ENCODE measurements around the gene GRM1. TPM values are rescaled to one million over a fixed set of nuclear protein-coding genes. Genes with fewer than 3 reads are reported as not detected.

Gene GRM1
- total and polyA plus RNA-seq, 4 donors: 0.02 to 0.12 (median 0.06) TPM

DNA sequence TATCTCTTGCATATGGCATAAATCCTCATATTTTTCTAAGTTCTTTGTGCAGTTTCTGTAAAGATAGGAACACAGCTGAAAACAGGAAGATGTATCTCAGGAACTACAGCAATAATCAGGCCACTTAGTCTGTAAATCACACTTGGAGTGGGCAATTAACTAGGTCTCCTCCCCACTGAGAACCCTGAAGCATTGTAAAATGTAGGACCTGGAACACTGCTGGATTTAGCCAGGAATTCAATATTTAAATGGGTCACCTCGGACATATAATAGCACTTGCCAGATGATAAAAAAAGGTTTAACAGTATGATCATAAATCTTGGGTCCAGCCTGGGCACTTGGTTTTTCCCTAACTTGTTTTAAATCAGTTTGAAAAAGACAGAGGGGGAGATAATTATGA lies 155.0 kb downstream of the GRM1 start:
- Histone ChIP-seq H3K9me3 (ENCODE audit: control insufficient read depth in 4 of 4, insufficient read depth in 3 of 4, low read length in 3 of 4) (no peaks in the 10 kb centered on the region), H3K36me3 (ENCODE audit: control insufficient read depth in 4 of 4, insufficient read depth in 4 of 4, low read length in 4 of 4) (no peaks in the 10 kb centered on the region), H3K9ac (ENCODE audit: insufficient read depth in 1 of 2, low read length in 2 of 2) (no peak overlapping the region), H3K4me1 (ENCODE audit: control insufficient read depth in 5 of 5, insufficient read depth in 5 of 5, low read length in 5 of 5) (no peaks in the 10 kb centered on the region), H3K4me3 (no peak overlapping the region), H3K27ac (ENCODE audit: low read depth in 1 of 2, low read length in 1 of 2) (no peak overlapping the region), H3K27me3 (ENCODE audit: control insufficient read depth in 3 of 3, insufficient read depth in 3 of 3, low read length in 2 of 3) (no peaks in the 10 kb centered on the region)
- ATAC-seq (ENCODE audit: insufficient read depth, low FRiP score): no peak
- 56 to 84% methylated on average over 1 of the region's 1 CpG for WGBS, 2 donors
- no peak for DNase-seq
- TF ChIP-seq, protein P1, sequence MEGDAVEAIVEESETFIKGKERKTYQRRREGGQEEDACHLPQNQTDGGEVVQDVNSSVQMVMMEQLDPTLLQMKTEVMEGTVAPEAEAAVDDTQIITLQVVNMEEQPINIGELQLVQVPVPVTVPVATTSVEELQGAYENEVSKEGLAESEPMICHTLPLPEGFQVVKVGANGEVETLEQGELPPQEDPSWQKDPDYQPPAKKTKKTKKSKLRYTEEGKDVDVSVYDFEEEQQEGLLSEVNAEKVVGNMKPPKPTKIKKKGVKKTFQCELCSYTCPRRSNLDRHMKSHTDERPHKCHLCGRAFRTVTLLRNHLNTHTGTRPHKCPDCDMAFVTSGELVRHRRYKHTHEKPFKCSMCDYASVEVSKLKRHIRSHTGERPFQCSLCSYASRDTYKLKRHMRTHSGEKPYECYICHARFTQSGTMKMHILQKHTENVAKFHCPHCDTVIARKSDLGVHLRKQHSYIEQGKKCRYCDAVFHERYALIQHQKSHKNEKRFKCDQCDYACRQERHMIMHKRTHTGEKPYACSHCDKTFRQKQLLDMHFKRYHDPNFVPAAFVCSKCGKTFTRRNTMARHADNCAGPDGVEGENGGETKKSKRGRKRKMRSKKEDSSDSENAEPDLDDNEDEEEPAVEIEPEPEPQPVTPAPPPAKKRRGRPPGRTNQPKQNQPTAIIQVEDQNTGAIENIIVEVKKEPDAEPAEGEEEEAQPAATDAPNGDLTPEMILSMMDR (IDR thresholded peaks at IDR 0.05; ENCODE audit: control extremely low read depth, extremely low read depth): no peak

DNA sequence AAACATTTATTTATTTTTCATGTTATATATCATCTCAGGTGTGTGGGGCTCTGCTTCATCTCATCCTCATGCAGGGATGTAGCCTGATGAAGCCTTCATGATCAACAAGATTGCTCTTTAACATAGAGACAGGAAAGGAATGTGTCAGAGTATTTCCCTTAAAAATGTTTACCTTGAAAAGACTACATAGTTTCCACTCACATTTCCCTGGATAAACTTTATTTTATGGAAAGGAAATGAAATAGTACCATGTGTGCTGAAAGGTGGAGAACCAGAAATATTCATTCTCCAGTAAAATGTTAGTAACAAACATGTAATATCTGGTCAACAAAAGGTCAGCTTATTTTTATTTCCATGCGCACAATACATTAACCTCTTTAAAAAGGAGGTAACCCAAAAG lies 155.8 kb downstream of the GRM1 start:
- H3K4me3 ChIP-seq: no peak overlapping the region
- H3K27me3 ChIP-seq (ENCODE audit: control insufficient read depth in 3 of 3, insufficient read depth in 3 of 3, low read length in 2 of 3): no peaks in the 10 kb centered on the region
- H3K4me1 ChIP-seq (ENCODE audit: control insufficient read depth in 5 of 5, insufficient read depth in 5 of 5, low read length in 5 of 5): no peaks in the 10 kb centered on the region
- WGBS, 2 donors: 86 to 94% methylated on average over 1 of the region's 1 CpG
- ATAC-seq (ENCODE audit: insufficient read depth, low FRiP score) (no peak), DNase-seq (peak in 1 of 3 donors; percentile 4)
- no peak overlapping the region for H3K27ac ChIP-seq (ENCODE audit: low read depth in 1 of 2, low read length in 1 of 2)
- H3K9ac ChIP-seq (ENCODE audit: insufficient read depth in 1 of 2, low read length in 2 of 2): no peak overlapping the region
- H3K36me3 ChIP-seq (ENCODE audit: control insufficient read depth in 4 of 4, insufficient read depth in 4 of 4, low read length in 4 of 4): no peaks in the 10 kb centered on the region
- H3K9me3 ChIP-seq (ENCODE audit: control insufficient read depth in 4 of 4, insufficient read depth in 3 of 4, low read length in 3 of 4): no peaks in the 10 kb centered on the region
- TF ChIP-seq, protein P1 (IDR thresholded peaks at IDR 0.05; ENCODE audit: control extremely low read depth, extremely low read depth): no peak

DNA sequence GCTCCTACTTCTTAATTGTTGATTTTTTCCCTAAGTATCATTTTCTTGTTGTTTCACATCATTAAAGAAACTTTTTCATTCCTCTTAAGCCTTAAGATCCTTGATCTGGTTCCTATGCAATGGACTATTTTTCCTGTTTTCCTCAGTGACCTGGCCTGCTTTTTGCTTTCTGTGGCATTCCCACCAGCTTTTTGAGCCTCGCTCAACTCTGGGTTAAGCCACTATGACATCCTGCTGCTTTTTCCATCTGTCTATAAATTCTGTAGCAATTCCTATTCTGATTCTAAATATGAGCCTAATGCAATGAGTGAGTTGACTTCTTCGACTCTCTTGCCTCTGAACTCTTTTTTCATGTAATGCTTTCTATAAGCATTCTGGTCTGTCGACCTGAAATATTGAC lies 160.3 kb downstream of the GRM1 start:
- no peak overlapping the region for H3K27ac ChIP-seq (ENCODE audit: low read depth in 1 of 2, low read length in 1 of 2)
- no peaks in the 10 kb centered on the region for H3K27me3 ChIP-seq (ENCODE audit: control insufficient read depth in 3 of 3, insufficient read depth in 3 of 3, low read length in 2 of 3)
- DNase-seq (no peak), ATAC-seq (ENCODE audit: insufficient read depth, low FRiP score) (no peak)
- no peak overlapping the region for H3K9ac ChIP-seq (ENCODE audit: insufficient read depth in 1 of 2, low read length in 2 of 2)
- WGBS, 2 donors: 73 to 77% methylated on average over 3 of the region's 3 CpGs
- no peaks in the 10 kb centered on the region for H3K4me1 ChIP-seq (ENCODE audit: control insufficient read depth in 5 of 5, insufficient read depth in 5 of 5, low read length in 5 of 5)
- H3K36me3 ChIP-seq (ENCODE audit: control insufficient read depth in 4 of 4, insufficient read depth in 4 of 4, low read length in 4 of 4): no peaks in the 10 kb centered on the region
- H3K4me3 ChIP-seq: no peak overlapping the region
- TF ChIP-seq, protein P1 (IDR thresholded peaks at IDR 0.05; ENCODE audit: control extremely low read depth, extremely low read depth): no peak
- H3K9me3 ChIP-seq (ENCODE audit: control insufficient read depth in 4 of 4, insufficient read depth in 3 of 4, low read length in 3 of 4): no peaks in the 10 kb centered on the region

DNA sequence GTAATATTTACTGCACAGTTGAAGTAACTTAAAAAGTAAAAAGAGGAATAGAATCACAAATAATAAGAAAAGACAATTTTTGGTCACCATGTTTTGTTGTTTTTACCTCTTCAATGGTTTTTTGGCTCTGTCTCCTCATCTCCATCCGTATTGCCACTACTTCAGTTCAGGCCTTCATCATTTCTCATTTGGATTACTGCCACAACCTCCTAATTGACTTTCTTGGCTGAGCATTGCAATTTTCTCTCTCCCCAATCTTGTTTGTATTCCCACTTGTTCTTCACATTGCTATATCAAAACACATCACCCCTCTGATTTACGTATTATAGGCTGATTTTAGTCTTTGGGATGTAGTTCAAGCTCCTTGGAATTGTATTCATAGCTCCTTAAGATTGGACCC lies 161.7 kb downstream of the GRM1 start:
- ATAC-seq (ENCODE audit: insufficient read depth, low FRiP score): no peak

More for the DNA sequence above, 161.7 kb downstream of the GRM1 start:
- DNase-seq: no peak
- H3K9me3 ChIP-seq (ENCODE audit: control insufficient read depth in 4 of 4, insufficient read depth in 3 of 4, low read length in 3 of 4): no peaks in the 10 kb centered on the region
- TF ChIP-seq, protein P1 (IDR thresholded peaks at IDR 0.05; ENCODE audit: control extremely low read depth, extremely low read depth): no peak
- H3K27ac ChIP-seq (ENCODE audit: low read depth in 1 of 2, low read length in 1 of 2): no peak overlapping the region
- H3K4me1 ChIP-seq (ENCODE audit: control insufficient read depth in 5 of 5, insufficient read depth in 5 of 5, low read length in 5 of 5): no peaks in the 10 kb centered on the region
- no peaks in the 10 kb centered on the region for H3K27me3 ChIP-seq (ENCODE audit: control insufficient read depth in 3 of 3, insufficient read depth in 3 of 3, low read length in 2 of 3)
- H3K36me3 ChIP-seq (ENCODE audit: control insufficient read depth in 4 of 4, insufficient read depth in 4 of 4, low read length in 4 of 4): no peaks in the 10 kb centered on the region
- no peak overlapping the region for H3K9ac ChIP-seq (ENCODE audit: insufficient read depth in 1 of 2, low read length in 2 of 2)
- no peak overlapping the region for H3K4me3 ChIP-seq
- 86 to 87% methylated on average over 2 of the region's 2 CpGs for WGBS, 2 donors

Data from lung (tissue), 12 donors.